C4-2B (cell line): Measurements from ENCODE around the gene BECN2.
"Not testable (repeated sequence)": the region's sequence is repeated elsewhere in the genome, so short reads cannot be mapped to it uniquely, and the experiment has no call there.

ENCODE experiments used
- H3K27ac ChIP-seq: fragments of 450-650 bp; 2 replicates; pipeline ENCODE4 v1.5.1; 2017
- ZFX ChIP-seq: fragments of 450-650 bp; IDR thresholded peaks from 2 replicates; pipeline ENCODE4 v1.6.1; 2017
- TF ChIP-seq, protein P1 (sequence below): fragments of 450-650 bp; conservative IDR thresholded peaks from 2 replicates; pipeline ENCODE4 v1.5.1; 2017; ENCODE audit warnings: mild to moderate bottlenecking

Gene BECN2

DNA sequence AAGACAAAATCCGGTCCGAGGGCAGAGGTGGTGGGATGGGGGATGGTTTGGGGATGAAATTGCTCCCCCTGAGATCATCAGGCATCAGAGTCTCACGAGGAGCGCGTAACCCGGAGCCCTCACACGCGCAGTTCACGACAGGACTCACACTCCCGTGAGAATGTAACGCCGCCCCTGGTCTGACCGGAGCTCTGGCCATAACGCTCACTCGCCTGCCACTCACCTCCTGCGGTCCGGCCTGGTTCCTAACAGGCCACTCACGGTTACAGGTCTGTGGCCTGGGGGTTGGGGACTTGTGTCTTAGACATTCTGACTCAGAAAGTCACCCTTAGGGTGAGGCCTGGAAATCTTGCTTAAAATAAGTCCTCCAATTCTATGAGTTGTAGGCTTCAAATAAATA is 21.5 kb downstream of the BECN2 start:
- TF ChIP-seq ZFX = no peak
- TF ChIP-seq, protein P1, sequence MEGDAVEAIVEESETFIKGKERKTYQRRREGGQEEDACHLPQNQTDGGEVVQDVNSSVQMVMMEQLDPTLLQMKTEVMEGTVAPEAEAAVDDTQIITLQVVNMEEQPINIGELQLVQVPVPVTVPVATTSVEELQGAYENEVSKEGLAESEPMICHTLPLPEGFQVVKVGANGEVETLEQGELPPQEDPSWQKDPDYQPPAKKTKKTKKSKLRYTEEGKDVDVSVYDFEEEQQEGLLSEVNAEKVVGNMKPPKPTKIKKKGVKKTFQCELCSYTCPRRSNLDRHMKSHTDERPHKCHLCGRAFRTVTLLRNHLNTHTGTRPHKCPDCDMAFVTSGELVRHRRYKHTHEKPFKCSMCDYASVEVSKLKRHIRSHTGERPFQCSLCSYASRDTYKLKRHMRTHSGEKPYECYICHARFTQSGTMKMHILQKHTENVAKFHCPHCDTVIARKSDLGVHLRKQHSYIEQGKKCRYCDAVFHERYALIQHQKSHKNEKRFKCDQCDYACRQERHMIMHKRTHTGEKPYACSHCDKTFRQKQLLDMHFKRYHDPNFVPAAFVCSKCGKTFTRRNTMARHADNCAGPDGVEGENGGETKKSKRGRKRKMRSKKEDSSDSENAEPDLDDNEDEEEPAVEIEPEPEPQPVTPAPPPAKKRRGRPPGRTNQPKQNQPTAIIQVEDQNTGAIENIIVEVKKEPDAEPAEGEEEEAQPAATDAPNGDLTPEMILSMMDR = no peak
- H3K27ac ChIP-seq = no peak overlapping the region; the same call in 1 of the 2 replicates

DNA sequence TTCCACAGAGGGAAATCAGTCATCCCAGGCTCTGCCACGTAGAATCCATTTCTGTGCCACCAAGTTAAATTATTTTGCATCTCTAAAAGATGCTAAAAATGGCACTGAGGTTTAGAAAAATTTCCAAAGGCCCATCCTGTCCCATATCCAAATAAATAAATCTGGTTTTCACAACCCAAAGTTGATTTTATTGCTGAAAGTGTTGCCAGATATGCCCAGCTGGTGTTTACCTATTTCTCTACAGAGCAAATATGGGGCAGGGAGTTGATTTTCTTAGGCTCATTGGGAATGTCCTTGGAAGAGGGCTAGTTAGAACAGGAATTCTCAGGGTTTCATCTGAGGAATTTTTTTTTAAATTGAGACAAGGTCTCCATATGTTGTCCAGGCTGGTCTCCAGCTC is 22.4 kb downstream of the BECN2 start:
- TF ChIP-seq ZFX = no peak
- TF ChIP-seq, protein P1 = no peak

DNA sequence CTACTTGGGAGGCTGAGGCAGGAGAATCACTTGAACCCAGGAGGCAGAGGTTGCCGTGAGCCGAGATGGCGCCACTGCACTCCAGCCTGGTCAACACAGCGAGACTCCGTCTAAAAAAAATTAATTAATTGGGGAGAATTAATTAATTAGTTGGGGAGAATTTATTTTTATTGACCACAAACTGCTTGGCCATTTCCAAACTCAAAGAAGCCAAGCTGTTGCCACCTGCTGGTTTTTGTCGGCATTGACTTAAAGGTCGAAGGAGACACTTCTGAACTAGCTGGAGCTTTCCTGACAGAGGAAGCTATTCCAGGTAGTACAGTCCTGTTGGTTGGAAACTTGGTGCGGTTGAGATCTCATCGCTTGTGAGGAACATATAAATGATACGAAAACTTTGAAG is 28.2 kb downstream of the BECN2 start:
- H3K27ac ChIP-seq = no peak overlapping the region
- no peak for TF ChIP-seq ZFX
- TF ChIP-seq, protein P1 = peak; percentile 79

More for the DNA sequence above, 22.4 kb downstream of the BECN2 start:
- no peak overlapping the region for H3K27ac ChIP-seq

DNA sequence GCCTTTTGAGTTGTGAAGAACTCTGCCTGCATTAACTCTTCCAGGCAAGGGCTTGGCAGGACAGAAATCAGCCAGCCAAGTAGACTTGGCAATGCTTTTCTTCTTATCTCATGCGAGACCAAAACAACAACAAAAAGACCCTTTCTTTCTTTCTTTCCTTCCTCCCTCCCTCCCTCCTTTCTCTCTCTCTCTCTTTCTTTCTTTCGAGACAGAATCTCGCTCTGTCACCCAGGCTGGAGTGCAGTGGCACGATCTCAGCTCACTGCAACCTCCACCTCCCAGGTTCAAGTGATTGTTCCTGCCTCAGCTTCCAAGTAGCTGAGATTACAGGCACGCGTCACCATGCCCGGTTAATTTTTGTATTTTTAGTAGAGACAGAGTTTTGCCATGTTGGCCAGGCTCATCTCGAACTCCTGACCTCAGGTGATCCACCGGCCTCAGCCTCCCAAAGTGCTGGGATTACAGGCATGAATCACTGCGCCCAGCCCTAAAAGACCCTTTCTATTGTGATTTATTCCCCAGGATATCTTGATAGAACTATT is 30.9 kb downstream of the BECN2 start:
- not testable (repeated sequence) for H3K27ac ChIP-seq

DNA sequence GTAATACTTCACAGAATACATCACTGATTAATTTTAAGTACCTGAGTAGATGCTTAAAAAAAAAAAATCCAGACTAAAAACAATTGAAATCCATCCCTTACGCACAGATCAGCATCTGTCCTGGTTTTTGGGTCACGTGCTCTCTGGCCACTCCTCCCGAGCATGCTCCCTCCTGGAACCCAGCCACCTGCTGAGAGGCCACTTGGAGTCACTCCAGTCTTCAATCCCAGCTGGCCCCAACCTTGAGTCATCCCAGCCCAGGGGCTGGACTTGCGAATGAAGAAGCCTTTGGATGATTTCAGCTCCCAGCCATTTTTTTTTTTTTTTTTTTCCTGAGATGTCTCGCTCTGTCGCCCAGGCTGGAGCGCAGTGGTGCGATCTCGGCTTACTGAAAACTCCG is 32.5 kb downstream of the BECN2 start:
- TF ChIP-seq ZFX = no peak
- TF ChIP-seq, protein P1 = no peak
- no peak overlapping the region for H3K27ac ChIP-seq

DNA sequence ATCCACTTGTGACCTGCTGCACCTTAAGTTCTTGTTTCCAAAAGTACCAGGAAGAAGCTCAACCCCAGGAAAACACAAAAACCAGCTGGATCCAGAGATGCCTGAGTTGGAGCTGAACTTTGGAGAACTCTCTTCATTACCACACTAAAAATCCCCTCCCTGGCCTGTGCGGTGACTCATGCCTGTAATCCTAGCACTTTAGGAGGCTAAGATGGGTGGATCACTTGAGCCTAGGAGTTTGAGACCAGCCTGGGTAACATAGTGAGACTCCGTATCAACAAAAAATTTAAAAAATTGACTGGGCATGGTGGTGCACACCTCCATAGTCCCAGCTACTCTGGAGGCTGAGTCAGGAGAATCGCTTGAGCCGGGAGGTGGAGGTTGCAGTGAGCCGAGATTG is 35.2 kb downstream of the BECN2 start:
- no peak overlapping the region for H3K27ac ChIP-seq
- TF ChIP-seq, protein P1 = no peak
- no peak for TF ChIP-seq ZFX

DNA sequence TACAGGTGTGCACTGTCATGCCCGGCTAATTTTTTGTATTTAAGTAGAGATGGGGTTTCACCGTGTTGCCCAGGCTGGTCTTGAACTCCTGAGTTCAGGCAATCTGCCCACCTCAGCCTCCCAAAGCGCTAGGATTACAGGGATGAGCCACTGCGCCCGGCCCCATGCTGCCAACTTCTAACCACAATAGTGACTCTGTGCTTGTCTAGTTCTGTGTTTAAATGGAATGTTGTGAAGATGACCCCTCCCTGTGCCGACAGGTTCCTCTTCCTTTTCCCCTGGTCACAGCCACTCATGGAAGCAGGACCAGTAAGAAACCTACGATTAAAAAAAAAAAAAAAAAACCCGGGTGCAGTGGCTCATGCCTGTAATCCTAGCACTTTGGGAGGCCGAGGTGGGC is 36.6 kb downstream of the BECN2 start:
- TF ChIP-seq ZFX = no peak
- TF ChIP-seq, protein P1 = no peak
- H3K27ac ChIP-seq = no peak overlapping the region

GRCh38 chr1:241997401-241997998 is 39.9 kb downstream of the BECN2 start:
- H3K27ac ChIP-seq = no peak overlapping the region
- TF ChIP-seq ZFX = no peak
- TF ChIP-seq, protein P1 = no peak
